ENCODE data around the gene ARID4B. TPM values are rescaled to one million over a fixed set of nuclear protein-coding genes. Genes with fewer than 3 reads are reported as not detected.

The ARID4B gene
- total and polyA plus RNA-seq, 2 of the 13 experiments (the other 11 are each of a cell fraction or from before 2014, with no cell fraction given), result 9.7 to 24.6 TPM

DNA sequence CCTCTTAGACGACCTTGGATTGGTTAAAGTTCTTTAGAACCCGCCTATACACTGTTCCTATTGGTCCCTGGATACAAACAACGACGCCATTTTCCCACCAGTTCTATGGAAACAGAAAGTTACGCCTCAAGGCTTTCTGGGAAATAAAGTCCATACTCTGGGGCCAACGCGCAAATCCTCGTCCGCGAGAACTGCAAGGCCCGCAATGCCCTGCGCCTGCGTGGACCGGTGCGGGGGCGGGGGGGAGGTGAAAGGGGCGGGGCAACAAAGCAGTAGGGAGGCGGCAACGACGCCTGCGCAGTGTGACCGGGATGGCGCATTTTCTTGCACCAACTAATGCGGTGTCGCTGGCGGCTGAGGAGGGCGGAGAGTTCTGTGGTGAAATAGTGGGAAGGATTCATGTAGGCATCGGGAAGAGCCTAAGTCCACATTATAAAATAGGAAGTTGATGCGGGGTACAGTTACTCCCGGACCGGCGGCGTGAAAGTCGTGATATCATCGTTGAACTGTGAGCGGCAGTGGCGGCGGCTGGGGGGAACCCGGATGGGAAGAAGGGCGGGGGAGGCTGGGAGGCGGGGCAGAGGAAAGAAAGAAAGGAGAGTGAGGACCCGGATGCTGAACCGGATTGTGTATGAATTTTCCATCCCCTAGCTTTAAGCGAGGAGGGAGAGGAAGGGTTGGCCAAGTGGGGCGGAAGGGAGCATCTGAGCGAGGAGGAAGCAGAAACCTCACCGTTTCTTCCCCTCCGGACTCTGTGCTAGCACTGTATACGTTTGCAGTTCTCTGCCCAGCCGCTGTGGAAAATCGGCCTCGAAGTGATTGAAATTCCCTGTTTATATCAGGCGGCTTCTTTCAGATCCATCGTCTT, 526 bp upstream of the ARID4B start, which contains the start of gene GGPS1 (continued):
- no peak for TF ChIP-seq KLF15 (CRISPR knock-in tag; IDR thresholded peaks at IDR 0.05; ENCODE audit: borderline replicate concordance)
- TF ChIP-seq ZNF850 (CRISPR knock-in tag; conservative IDR thresholded peaks at IDR 0.05), result no peak
- TF ChIP-seq POLR2A (IDR thresholded peaks at IDR 0.05; ENCODE audit: insufficient read depth in 1 of 2, low read depth in 2 of 2, low read length in 2 of 2), result peak; percentile 67 to 94
- peak; percentile 56 for TF ChIP-seq SUZ12 (IDR thresholded peaks at IDR 0.05; ENCODE audit: low read depth, low read length)
- TF ChIP-seq, protein P1, sequence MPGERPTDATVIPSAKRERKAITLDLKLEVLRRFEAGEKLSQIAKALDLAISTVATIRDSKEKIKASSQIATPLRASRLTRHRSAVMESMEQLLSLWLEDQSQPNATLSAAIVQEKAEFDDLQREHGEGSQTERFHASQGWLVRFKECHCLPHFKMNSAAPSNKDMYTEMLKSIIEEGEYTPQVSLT (CRISPR knock-in tag; IDR thresholded peaks at IDR 0.05; ENCODE audit: borderline replicate concordance, low read depth), result no peak
- no peak for TF ChIP-seq ZNF3 (CRISPR knock-in tag; IDR thresholded peaks at IDR 0.05)
- TF ChIP-seq TBP (CRISPR knock-in tag; IDR thresholded peaks at IDR 0.05), result no peak
- no peak for TF ChIP-seq REXO4 (CRISPR knock-in tag; IDR thresholded peaks at IDR 0.05; ENCODE audit: borderline replicate concordance)
- TF ChIP-seq ZNF773 (CRISPR knock-in tag; IDR thresholded peaks at IDR 0.05; ENCODE audit: borderline replicate concordance), result no peak
- TF ChIP-seq CAMTA2 (CRISPR knock-in tag; IDR thresholded peaks at IDR 0.05; ENCODE audit: borderline replicate concordance), result no peak
- TF ChIP-seq CC2D1A (CRISPR knock-in tag; IDR thresholded peaks at IDR 0.05), result no peak
- TF ChIP-seq PHF20 (CRISPR knock-in tag; IDR thresholded peaks at IDR 0.05), result peak; percentile 75
- TF ChIP-seq ZNF644 (CRISPR knock-in tag; IDR thresholded peaks at IDR 0.05; ENCODE audit: low read depth), result no peak
- no peak for TF ChIP-seq PCBP1 (IDR thresholded peaks at IDR 0.05; ENCODE audit: borderline replicate concordance, low read depth, low read length)
- TF ChIP-seq, protein P2, sequence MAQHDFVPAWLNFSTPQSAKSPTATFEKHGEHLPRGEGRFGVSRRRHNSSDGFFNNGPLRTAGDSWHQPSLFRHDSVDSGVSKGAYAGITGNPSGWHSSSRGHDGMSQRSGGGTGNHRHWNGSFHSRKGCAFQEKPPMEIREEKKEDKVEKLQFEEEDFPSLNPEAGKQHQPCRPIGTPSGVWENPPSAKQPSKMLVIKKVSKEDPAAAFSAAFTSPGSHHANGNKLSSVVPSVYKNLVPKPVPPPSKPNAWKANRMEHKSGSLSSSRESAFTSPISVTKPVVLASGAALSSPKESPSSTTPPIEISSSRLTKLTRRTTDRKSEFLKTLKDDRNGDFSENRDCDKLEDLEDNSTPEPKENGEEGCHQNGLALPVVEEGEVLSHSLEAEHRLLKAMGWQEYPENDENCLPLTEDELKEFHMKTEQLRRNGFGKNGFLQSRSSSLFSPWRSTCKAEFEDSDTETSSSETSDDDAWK (CRISPR knock-in tag; IDR thresholded peaks at IDR 0.05), result no peak
- no peak; the same call in 1 of the 2 replicates for TF ChIP-seq FOXK1 (CRISPR knock-in tag; IDR thresholded peaks at IDR 0.05; ENCODE audit: borderline replicate concordance, low read depth)
- TF ChIP-seq SIX1 (CRISPR knock-in tag; IDR thresholded peaks at IDR 0.05; ENCODE audit: borderline replicate concordance), result no peak
- TF ChIP-seq KAT8 (CRISPR knock-in tag; IDR thresholded peaks at IDR 0.05), result peak; percentile 69
- TF ChIP-seq, protein P3, sequence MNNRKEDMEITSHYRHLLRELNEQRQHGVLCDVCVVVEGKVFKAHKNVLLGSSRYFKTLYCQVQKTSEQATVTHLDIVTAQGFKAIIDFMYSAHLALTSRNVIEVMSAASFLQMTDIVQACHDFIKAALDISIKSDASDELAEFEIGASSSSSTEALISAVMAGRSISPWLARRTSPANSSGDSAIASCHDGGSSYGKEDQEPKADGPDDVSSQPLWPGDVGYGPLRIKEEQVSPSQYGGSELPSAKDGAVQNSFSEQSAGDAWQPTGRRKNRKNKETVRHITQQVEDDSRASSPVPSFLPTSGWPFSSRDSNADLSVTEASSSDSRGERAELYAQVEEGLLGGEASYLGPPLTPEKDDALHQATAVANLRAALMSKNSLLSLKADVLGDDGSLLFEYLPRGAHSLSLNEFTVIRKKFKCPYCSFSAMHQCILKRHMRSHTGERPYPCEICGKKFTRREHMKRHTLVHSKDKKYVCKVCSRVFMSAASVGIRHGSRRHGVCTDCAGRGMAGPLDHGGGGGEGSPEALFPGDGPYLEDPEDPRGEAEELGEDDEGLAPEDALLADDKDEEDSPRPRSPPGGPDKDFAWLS (CRISPR knock-in tag; IDR thresholded peaks at IDR 0.05; ENCODE audit: borderline replicate concordance), result no peak
- TF ChIP-seq SYNCRIP (IDR thresholded peaks at IDR 0.05; ENCODE audit: insufficient read depth, low read depth, low read length), result no peak
- no peak for TF ChIP-seq NKX3-1 (CRISPR knock-in tag; IDR thresholded peaks at IDR 0.05)
- TF ChIP-seq, protein P4, sequence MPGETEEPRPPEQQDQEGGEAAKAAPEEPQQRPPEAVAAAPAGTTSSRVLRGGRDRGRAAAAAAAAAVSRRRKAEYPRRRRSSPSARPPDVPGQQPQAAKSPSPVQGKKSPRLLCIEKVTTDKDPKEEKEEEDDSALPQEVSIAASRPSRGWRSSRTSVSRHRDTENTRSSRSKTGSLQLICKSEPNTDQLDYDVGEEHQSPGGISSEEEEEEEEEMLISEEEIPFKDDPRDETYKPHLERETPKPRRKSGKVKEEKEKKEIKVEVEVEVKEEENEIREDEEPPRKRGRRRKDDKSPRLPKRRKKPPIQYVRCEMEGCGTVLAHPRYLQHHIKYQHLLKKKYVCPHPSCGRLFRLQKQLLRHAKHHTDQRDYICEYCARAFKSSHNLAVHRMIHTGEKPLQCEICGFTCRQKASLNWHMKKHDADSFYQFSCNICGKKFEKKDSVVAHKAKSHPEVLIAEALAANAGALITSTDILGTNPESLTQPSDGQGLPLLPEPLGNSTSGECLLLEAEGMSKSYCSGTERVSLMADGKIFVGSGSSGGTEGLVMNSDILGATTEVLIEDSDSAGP (CRISPR knock-in tag; IDR thresholded peaks at IDR 0.05; ENCODE audit: borderline replicate concordance), result no peak; the same call in none of the 2 replicates
- TF ChIP-seq POLR2G (IDR thresholded peaks at IDR 0.05; ENCODE audit: low read depth, low read length), result peak; percentile 76
- TF ChIP-seq HDAC1 (CRISPR knock-in tag; IDR thresholded peaks at IDR 0.05), result no peak; the same call in none of the 2 replicates
- TF ChIP-seq ZSCAN29 (CRISPR knock-in tag; conservative IDR thresholded peaks at IDR 0.05), result peak; percentile 98
- 0 out of 2 replicates have a peak, but pooled peaks have one; percentile 8 for TF ChIP-seq CEBPB (IDR thresholded peaks at IDR 0.05; ENCODE audit: borderline replicate concordance, low read depth, low read length)

Measured in HepG2 (cell line).